Left colon (tissue), 2 donors: ENCODE measurements around the gene CAMSAP1. TPM values are rescaled to one million over a fixed set of nuclear protein-coding genes. Genes with fewer than 3 reads are reported as not detected.
"Not testable (repeated sequence)": the region's sequence is repeated elsewhere in the genome, so short reads cannot be mapped to it uniquely, and the experiment has no call there.

Experiments used
- ATAC-seq: fragments of 200-7000 bp; cut with Tn5 transposase; one replicate; pipeline ENCODE4 v1.9.1; 2020; ENCODE audit warnings: mild to moderate bottlenecking, moderate library complexity
- DNase-seq, 2 donors: peaks; one replicate each; pipeline ENCODE4 v3.0.0-alpha.2; 2020
- intact Hi-C, 2 donors: fragments of 100-400 bp; cut with DNase I in 1 of 2; cut with micrococcal nuclease in 1 of 2; formaldehyde crosslinking; loops; one replicate each; pipeline versions ENCODE4 v1.11.2 to v1.14.0; 2022; cut with DNase I, micrococcal nuclease
- long read RNA-seq: library from polyadenylated mRNA; unstranded; transcript quantifications from one replicate; pipeline ENCODE4 v2.0.0, GENCODE V29; 2021
- total RNA-seq, 2 donors: library from RNA; stranded (reverse); fragmentation: NEBNext Ultra II Directional; extraction: Animal tissue kit (Norgen Biotek cat#: 25700); gene quantifications; one replicate each; pipeline ENCODE4 v1.2.1, GENCODE V29; 2021
- donor health status: DM: no; HTN: no; CAD: no.
- donor health status: DM: yes; HTN: yes; CAD: no.

Gene CAMSAP1, protein sequence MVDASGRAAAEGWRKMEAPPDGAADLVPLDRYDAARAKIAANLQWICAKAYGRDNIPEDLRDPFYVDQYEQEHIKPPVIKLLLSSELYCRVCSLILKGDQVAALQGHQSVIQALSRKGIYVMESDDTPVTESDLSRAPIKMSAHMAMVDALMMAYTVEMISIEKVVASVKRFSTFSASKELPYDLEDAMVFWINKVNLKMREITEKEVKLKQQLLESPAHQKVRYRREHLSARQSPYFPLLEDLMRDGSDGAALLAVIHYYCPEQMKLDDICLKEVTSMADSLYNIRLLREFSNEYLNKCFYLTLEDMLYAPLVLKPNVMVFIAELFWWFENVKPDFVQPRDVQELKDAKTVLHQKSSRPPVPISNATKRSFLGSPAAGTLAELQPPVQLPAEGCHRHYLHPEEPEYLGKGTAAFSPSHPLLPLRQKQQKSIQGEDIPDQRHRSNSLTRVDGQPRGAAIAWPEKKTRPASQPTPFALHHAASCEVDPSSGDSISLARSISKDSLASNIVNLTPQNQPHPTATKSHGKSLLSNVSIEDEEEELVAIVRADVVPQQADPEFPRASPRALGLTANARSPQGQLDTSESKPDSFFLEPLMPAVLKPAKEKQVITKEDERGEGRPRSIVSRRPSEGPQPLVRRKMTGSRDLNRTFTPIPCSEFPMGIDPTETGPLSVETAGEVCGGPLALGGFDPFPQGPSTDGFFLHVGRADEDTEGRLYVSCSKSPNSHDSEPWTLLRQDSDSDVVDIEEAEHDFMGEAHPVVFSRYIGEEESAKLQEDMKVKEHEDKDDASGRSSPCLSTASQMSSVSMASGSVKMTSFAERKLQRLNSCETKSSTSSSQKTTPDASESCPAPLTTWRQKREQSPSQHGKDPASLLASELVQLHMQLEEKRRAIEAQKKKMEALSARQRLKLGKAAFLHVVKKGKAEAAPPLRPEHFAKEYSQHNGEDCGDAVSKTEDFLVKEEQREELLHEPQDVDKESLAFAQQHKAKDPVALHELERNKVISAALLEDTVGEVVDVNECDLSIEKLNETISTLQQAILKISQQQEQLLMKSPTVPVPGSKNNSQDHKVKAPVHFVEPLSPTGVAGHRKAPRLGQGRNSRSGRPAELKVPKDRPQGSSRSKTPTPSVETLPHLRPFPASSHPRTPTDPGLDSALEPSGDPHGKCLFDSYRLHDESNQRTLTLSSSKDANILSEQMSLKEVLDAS (N-terminal part only)
- 10 to 100 TPM; 13.4 to 17.6 TPM for total RNA-seq
- long read RNA-seq, partial matches to known transcripts = 4 of 7 reads
- long read RNA-seq, other reads (novel, unspliced or antisense) = 3 of 7 reads

DNA sequence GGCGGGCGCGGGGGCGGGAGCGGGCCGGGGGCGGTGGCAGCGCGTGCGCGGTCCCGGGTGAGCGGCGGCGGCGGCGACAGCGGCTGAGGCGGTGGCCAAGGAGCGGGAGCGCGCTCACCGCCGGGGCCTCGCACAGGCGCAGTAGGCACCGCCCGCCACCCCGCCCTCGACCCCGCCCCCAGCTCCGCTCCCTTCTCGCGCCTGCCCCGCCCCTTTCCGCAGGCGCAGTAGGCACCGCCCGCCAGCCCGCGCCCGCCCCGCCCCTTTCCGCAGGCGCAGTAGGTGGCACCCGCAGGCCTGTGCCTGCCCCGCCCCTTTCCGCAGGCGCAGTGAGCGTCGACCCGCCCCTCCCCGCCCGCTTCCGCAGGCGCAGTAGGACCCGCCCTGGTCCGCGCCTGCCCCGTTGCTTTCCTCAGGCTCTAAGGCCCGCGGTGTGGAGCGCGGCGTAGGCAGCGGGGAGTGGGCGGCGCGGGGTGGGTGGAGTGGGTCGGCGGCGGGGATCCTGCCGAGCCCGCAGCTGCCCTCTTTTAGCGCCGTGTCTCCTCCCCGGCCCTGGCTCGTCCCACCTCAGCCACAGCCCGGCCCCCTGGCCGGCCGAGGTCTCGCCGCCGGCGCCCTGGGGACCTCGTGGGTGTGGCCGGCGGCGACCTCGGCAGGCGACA, at the start of gene CAMSAP1:
TSS of gene CAMSAP1 (minus strand) at position 116 of the 662 bp plus-strand sequence. CDS start 387 bp downstream, outside the sequence.
- intact Hi-C loops = no loop called here
- peak; percentile 94 for ATAC-seq

GRCh38 chr9:135956802-135957174, 49.4 kb upstream of the CAMSAP1 start:
- intact Hi-C loops = no loop called here
- ATAC-seq (no peak), DNase-seq (no peak)

More for the DNA sequence above, at the start of gene CAMSAP1:
- peak; percentile 89 to 95 for DNase-seq

GRCh38 chr9:135955934-135956801, 48.8 kb upstream of the CAMSAP1 start:
- intact Hi-C loops = no loop called here
- DNase-seq = no peak
- no peak for ATAC-seq

DNA sequence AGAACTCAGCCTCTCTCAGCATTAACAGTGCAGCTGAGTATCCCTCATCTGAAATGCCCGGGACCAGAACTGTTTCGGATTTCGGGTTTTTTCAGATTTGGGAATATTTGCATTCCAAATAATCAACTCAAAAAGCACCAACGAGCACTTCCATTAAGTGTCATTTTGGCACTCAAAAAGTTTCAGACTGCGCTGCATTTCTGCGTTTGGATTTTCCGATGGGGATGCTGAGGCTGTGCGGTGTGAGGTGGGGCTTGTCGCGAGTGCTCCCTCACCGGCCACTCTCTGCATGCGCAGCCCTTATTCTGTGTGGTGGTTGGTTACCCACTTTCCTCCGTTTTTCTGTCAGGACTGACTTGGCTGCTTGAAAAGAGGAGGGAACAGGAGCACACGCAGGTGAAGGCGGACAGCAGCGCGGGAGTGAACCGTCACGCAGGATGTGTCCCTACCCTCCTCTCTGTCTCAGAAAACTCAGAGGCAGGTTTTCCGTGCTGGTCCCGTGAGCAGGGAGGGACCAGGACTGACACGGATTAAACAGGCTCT, 45.4 kb upstream of the CAMSAP1 start:
- DNase-seq = no peak
- intact Hi-C loops = no loop called here
- ATAC-seq = no peak

DNA sequence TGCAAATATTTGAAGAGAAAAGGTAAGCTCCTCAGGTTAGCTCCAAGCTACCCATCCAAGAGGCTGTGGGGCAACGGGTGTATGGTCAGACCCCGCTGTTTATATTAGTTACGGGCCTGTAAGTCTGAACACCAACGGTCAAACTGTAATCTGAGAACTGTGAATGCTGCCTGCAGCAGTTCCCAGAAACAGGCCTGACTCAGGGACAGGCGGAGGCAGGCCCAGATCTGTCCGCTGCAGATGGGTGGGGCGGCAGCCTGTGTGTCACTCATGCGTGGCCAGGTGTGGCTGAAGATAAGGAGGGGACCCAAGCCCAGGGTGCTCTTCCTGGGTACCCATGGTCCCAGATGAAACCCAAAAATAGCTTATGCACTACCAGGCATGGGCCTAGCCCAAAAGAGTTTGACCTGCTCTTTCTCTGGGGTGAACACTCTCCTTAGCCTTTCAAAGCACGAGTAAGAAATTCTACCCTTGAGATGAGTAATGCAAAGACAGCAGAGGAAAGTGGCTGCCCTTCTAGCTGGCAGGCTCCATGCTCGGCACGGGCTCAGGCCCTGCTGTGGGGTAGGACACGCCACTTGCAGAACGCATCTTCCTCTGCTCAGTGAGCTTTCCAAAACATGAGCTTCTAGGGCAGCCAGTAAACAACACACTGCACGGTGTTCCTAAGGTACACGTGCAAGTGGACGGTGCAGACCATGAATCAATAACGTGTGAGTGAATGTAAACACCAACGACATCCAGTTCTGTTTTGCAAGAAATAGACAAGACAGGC, 44.7 kb upstream of the CAMSAP1 start:
- ATAC-seq (no peak), DNase-seq (no peak)
- intact Hi-C loops = no loop called here

- ATAC-seq, intact Hi-C loops, DNase-seq: not testable (repeated sequence)
Observed at GRCh38 chr9:135951310-135951709, 44.0 kb upstream of the CAMSAP1 start.

DNA sequence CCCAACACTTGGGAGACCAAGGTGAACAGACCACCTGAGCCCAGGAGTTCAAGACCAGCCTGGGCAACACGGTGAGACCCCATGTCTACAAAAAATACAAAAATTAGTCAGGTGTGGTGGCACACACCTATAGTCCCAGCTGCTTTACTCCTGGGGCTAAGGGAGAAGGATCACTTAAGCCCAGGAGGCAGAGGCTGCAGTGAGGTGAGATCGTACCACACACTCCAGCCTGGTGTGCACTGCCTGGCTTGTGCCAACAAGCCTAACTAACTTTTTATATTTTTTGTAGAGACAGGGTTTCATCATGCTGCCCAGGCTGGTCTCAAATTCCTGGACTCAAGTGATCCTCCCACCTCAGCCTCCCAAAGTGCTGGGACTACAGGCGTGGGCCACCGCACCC, 43.5 kb upstream of the CAMSAP1 start:
- intact Hi-C loops, ATAC-seq, DNase-seq: not testable (repeated sequence)

- DNase-seq (no peak), ATAC-seq (no peak)
- intact Hi-C loops = no loop called here
Observed at GRCh38 chr9:135950135-135950682, 42.9 kb upstream of the CAMSAP1 start.

- DNase-seq (no peak), ATAC-seq (no peak)
- intact Hi-C loops = no loop called here
Observed at GRCh38 chr9:135949501-135950134, 42.3 kb upstream of the CAMSAP1 start.

- no peak for DNase-seq
- intact Hi-C loops = no loop called here
- no peak for ATAC-seq
Observed at GRCh38 chr9:135948968-135949367, 41.6 kb upstream of the CAMSAP1 start.

DNA sequence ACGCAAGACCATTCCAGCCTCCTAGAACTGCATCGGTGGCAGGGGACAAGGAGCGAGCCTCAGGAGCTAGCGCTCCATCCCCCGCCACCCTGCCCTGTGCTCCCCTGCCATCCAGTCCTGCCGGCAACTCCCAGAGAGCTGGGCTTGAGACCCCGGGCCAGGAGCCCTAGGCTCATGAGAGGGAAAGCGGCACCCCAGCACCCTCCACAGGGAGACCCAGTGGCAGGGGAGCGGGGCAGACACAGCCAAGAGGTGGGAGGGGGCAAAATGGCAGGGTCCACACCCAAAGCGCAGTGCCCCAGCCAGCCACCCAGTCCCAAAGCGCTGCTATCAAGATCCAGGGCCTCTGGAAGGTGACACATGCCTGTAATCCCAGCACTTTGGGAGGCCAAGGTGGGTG, 41.1 kb upstream of the CAMSAP1 start:
- DNase-seq (no peak), ATAC-seq (no peak)
- intact Hi-C loops = no loop called here

GRCh38 chr9:135947582-135947981, 40.2 kb upstream of the CAMSAP1 start:
- ATAC-seq (no peak), DNase-seq (no peak)
- intact Hi-C loops = no loop called here

- ATAC-seq, intact Hi-C loops, DNase-seq: not testable (repeated sequence)
Observed at GRCh38 chr9:135947105-135947504, 39.8 kb upstream of the CAMSAP1 start.

DNA sequence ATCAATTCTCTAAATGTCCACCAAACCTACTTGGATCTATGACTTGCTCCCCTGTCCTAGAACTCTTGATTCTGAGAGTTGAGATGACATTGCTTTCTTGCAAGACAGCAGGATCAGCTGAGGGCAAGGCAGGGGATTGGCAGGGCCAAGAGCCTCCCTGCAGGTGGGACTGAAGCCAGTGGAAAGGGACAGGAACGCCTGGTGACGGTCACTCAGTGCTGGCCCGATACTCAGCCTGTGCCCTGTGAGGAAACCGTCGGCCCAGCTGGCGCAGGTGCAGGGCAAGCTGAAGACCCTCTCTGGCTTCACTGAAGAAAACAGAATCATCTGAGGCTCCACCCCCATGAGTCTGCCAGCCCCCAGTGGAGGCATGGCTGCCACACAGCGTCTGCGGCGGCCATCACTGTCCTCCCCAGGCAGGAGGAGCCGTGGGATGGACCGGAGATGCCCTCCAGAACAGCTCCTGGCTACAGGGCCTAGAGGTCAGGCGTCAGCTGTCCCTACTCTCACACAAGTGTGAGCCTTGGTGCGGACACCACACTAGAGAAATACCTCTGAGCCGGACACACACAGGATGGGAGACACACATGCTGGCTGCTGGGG, 39.1 kb upstream of the CAMSAP1 start:
- no peak for DNase-seq
- intact Hi-C loops = no loop called here
- ATAC-seq = no peak

DNA sequence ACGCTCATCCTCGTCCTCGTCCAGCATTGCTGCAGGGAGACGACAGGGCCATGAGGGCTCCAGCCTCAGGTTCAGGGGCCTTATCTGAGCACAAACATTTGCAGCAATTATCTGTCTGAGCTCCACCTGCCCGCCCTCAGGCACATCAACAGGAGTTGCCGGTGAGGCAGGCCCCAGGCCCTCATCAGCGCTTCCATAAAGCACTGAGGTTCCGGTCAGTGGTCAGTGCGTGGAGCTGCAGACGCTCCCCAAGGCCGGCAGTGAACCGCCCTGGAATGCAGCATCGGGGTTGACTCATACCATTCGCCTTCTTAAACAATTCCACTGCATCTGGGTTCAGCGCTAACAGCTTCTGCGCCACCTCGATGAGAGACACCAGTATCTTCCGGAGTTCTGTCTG, 38.6 kb upstream of the CAMSAP1 start:
- intact Hi-C loops = no loop called here
- DNase-seq (no peak), ATAC-seq (no peak)
